Fibroblast of villous mesenchyme (primary cell): ENCODE measurements around the gene VEGFA. TPM values are rescaled to one million over a fixed set of nuclear protein-coding genes. Genes with fewer than 3 reads are reported as not detected.

Source experiments
- DNase-seq: peaks from one replicate; pipeline ENCODE4 v3.0.0-alpha.2; 2010; ENCODE audit warnings: low read depth
- H3K4me3 ChIP-seq: 2 replicates; pipeline ENCODE4 v1.5.1; 2011; ENCODE audit warnings: low read depth, mild to moderate bottlenecking, low read length
- CTCF ChIP-seq: IDR thresholded peaks from 2 replicates; pipeline ENCODE4 v1.5.1; 2012; ENCODE audit warnings: low read depth, mild to moderate bottlenecking, low read length; ENCODE audit not compliant: insufficient read depth
- total RNA-seq: library from RNA; depleted of rRNA; stranded (reverse); fragments of >200 nt; gene quantifications from 2 replicates; pipeline ENCODE4 v1.2.3, GENCODE V29; 2012

VEGFA gene
- total RNA-seq, 1 donor: 84.2 TPM

GRCh38 chr6:43776799-43777776 lies 7.1 kb downstream of the VEGFA start:
- DNase-seq: no peak
- H3K4me3 ChIP-seq: no peak overlapping the region
- no peak for TF ChIP-seq CTCF

GRCh38 chr6:43778131-43778855 lies 8.3 kb downstream of the VEGFA start:
- no peak for TF ChIP-seq CTCF
- no peak for DNase-seq
- no peak overlapping the region for H3K4me3 ChIP-seq

GRCh38 chr6:43778976-43779851 lies 9.2 kb downstream of the VEGFA start:
- TF ChIP-seq CTCF: no peak
- H3K4me3 ChIP-seq: no peak overlapping the region
- no peak for DNase-seq

GRCh38 chr6:43779852-43780236 lies 9.8 kb downstream of the VEGFA start:
- DNase-seq: no peak

GRCh38 chr6:43780293-43780692 lies 10.3 kb downstream of the VEGFA start:
- TF ChIP-seq CTCF: no peak
- no peak for DNase-seq
- H3K4me3 ChIP-seq: no peak overlapping the region

More at GRCh38 chr6:43779852-43780236, 9.8 kb downstream of the VEGFA start:
- TF ChIP-seq CTCF: no peak
- no peak overlapping the region for H3K4me3 ChIP-seq

- DNase-seq: no peak
These were observed 11.2 kb downstream of the VEGFA start for GRCh38 chr6:43780941-43781928.

More at GRCh38 chr6:43780941-43781928, 11.2 kb downstream of the VEGFA start:
- TF ChIP-seq CTCF: no peak
- no peak overlapping the region for H3K4me3 ChIP-seq
